NB4 (cell line): ENCODE data around the gene DTNB.

Source experiments
- CTCF ChIP-seq: IDR thresholded peaks from one replicate; pipeline ENCODE4 v1.5.1; 2012; ENCODE audit warnings: low read depth, low read length
- MYC ChIP-seq: IDR thresholded peaks from 2 replicates; pipeline ENCODE4 v1.6.1; 2011; ENCODE audit warnings: low read depth, low read length
- POLR2A ChIP-seq: IDR thresholded peaks from 2 replicates; pipeline ENCODE4 v1.6.1; 2011; ENCODE audit warnings: mild to moderate bottlenecking; ENCODE audit not compliant: insufficient read length; ENCODE audit errors: extremely low read depth
- TF ChIP-seq, protein P1 (sequence below): IDR thresholded peaks from 2 replicates; pipeline ENCODE4 v1.6.1; 2011; ENCODE audit warnings: low read depth, low read length

DNA sequence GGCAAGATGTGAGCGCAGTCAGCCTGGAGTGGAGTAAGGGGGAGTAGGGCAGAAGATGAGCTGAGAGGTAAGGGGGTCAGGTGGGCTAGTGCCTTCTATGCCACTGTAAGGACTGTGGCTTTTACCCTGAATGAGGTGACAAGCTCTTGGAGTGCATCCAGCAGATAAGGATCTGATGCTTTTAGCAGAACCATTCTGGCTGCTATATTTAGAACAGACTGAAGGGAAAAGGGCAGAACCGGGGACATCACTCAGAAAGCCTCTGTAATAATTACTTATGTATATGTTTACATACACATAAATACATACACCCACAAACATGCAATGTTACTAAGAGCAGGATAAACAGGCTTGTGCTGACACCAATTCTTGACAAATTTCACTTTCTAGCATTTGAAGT is 124.8 kb downstream of the DTNB start:
- TF ChIP-seq CTCF (no peak), POLR2A (no peak), MYC (no peak)
- TF ChIP-seq, protein P1, sequence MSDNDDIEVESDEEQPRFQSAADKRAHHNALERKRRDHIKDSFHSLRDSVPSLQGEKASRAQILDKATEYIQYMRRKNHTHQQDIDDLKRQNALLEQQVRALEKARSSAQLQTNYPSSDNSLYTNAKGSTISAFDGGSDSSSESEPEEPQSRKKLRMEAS = no peak
